Suprapubic skin (tissue), 4 donors: ENCODE measurements around the gene CCDC78.

Source experiments
- EP300 ChIP-seq: sonication (generic); formaldehyde crosslinking; IDR thresholded peaks from one replicate; pipeline ENCODE4 v1.6.1; 2017; ENCODE audit warnings: antibody characterized with exemption
- POLR2A ChIP-seq, 2 donors: fragments of 450-650 bp; IDR thresholded peaks; one replicate each; pipeline ENCODE4 v1.6.1; 2017; ENCODE audit warnings: antibody characterized with exemption in 2 of 2, mild to moderate bottlenecking in 2 of 2, moderate library complexity in 2 of 2
- POLR2AphosphoS5 ChIP-seq, 3 donors: sonication (generic); formaldehyde crosslinking; IDR thresholded peaks; one replicate each; pipeline ENCODE4 v1.6.1; 2017; ENCODE audit warnings: antibody characterized with exemption in 3 of 3
- TF ChIP-seq, protein P1 (sequence below), 2 donors: fragments of 200-600 bp in 1 of 2; fragments of 450-650 bp in 1 of 2; sonication (generic) in 1 of 2; IDR thresholded peaks; one replicate each; pipeline ENCODE4 v1.5.1; 2016 to 2019; ENCODE audit warnings: antibody characterized with exemption in 2 of 2, mild to moderate bottlenecking in 1 of 2, moderate library complexity in 1 of 2

DNA sequence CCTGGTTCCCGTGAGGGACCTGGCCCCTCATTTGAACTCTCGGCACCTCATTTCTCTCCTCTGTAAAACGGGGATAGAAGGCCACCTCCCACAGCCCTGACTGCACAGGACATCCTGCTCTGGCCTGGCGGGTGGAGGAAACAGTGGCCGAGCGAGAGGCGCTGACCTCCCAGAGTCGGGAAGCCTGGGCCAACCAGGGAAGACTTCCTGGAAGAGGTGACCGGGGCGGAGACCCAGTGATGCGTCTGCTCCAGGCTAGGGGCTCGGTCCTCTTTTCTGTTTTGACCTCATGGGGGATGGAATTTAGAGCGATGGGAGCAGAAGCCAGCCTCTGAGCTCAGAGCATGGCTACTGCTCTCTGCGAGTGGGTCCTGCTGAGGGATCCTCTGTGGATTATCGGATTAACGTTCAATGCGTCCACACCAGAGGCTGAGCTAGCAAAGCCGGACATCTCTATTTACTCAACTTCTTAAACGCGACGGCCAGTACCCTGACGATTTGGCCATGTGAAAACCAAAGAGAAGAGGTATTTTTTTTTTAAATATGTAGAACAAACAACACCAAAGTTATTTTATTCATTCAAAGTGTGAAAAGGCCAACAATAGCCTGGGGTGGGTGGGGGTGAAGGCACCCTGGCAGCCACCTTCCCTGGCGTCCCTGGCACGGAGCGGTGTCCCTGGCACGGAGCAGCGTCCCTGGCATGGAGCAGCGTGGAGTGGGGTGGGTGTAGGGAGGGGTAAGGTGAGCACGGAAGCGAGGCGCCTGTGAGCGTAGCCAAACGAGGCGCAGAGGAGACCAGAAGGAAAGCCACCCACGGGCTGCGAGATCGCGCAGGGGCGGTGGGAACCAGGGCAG, 25.1 kb upstream of the CCDC78 start:
- TF ChIP-seq, protein P1, sequence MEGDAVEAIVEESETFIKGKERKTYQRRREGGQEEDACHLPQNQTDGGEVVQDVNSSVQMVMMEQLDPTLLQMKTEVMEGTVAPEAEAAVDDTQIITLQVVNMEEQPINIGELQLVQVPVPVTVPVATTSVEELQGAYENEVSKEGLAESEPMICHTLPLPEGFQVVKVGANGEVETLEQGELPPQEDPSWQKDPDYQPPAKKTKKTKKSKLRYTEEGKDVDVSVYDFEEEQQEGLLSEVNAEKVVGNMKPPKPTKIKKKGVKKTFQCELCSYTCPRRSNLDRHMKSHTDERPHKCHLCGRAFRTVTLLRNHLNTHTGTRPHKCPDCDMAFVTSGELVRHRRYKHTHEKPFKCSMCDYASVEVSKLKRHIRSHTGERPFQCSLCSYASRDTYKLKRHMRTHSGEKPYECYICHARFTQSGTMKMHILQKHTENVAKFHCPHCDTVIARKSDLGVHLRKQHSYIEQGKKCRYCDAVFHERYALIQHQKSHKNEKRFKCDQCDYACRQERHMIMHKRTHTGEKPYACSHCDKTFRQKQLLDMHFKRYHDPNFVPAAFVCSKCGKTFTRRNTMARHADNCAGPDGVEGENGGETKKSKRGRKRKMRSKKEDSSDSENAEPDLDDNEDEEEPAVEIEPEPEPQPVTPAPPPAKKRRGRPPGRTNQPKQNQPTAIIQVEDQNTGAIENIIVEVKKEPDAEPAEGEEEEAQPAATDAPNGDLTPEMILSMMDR (IDR thresholded peaks at IDR 0.05), result no peak
- TF ChIP-seq POLR2AphosphoS5 (IDR thresholded peaks at IDR 0.05), result no peak
- no peak for TF ChIP-seq POLR2A (IDR thresholded peaks at IDR 0.05)
- TF ChIP-seq EP300, result no peak
